Measurements from ENCODE around the gene ALAS1. TPM values are rescaled to one million over a fixed set of nuclear protein-coding genes. Genes with fewer than 3 reads are reported as not detected.

Gene ALAS1
- total RNA-seq, 1 experiment from 2014 or later, result 89.4 TPM

DNA sequence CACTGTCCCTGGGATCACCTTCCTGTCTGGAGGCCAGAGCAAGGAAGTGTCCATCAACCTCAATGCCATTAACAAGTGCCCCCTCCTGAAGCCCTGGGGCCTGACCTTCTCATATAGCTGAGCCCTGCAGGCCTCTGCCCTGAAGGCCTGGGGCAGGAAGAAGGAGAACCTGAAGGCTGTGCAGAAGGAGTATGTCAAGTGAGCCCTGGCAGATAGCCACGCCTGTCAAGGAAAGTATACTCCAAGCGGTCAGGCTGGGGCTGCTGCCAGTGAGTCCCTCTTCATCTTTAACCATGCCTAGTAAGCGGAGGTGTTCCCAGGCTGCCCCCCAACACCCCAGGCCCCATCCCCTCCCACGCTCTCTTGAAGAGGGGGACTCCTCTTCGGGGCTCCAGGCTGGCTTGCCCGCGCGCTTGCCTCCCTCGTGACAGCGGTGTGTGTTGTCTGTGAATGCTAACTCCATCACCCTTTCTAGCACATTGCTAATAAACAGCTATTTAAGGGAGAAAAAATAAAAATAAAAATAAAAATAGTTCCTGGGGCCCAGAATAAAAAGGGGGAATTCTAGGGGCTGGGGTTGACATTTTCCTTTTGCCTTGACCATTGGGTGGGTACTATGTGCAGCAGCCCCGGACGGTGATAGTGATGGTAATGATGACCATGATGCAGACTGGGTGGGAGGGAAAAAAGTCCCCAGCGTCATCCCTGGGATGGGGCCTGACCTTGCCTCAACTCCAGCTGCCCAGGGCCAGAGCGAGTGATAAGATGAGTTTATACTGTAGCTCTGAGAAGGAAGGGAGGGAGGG is 3.3 kb upstream of the ALAS1 start:
- no TSS peak for BruUV-seq (replicated peaks)
- H3K27ac ChIP-seq (ENCODE audit: low read length), result no peak overlapping the region
- TF ChIP-seq, protein P1, sequence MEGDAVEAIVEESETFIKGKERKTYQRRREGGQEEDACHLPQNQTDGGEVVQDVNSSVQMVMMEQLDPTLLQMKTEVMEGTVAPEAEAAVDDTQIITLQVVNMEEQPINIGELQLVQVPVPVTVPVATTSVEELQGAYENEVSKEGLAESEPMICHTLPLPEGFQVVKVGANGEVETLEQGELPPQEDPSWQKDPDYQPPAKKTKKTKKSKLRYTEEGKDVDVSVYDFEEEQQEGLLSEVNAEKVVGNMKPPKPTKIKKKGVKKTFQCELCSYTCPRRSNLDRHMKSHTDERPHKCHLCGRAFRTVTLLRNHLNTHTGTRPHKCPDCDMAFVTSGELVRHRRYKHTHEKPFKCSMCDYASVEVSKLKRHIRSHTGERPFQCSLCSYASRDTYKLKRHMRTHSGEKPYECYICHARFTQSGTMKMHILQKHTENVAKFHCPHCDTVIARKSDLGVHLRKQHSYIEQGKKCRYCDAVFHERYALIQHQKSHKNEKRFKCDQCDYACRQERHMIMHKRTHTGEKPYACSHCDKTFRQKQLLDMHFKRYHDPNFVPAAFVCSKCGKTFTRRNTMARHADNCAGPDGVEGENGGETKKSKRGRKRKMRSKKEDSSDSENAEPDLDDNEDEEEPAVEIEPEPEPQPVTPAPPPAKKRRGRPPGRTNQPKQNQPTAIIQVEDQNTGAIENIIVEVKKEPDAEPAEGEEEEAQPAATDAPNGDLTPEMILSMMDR (IDR thresholded peaks at IDR 0.05), result no peak
- no peak for TF ChIP-seq POLR2AphosphoS5 (IDR thresholded peaks at IDR 0.05; ENCODE audit: low read depth, low read length)
- TF ChIP-seq, protein P2, sequence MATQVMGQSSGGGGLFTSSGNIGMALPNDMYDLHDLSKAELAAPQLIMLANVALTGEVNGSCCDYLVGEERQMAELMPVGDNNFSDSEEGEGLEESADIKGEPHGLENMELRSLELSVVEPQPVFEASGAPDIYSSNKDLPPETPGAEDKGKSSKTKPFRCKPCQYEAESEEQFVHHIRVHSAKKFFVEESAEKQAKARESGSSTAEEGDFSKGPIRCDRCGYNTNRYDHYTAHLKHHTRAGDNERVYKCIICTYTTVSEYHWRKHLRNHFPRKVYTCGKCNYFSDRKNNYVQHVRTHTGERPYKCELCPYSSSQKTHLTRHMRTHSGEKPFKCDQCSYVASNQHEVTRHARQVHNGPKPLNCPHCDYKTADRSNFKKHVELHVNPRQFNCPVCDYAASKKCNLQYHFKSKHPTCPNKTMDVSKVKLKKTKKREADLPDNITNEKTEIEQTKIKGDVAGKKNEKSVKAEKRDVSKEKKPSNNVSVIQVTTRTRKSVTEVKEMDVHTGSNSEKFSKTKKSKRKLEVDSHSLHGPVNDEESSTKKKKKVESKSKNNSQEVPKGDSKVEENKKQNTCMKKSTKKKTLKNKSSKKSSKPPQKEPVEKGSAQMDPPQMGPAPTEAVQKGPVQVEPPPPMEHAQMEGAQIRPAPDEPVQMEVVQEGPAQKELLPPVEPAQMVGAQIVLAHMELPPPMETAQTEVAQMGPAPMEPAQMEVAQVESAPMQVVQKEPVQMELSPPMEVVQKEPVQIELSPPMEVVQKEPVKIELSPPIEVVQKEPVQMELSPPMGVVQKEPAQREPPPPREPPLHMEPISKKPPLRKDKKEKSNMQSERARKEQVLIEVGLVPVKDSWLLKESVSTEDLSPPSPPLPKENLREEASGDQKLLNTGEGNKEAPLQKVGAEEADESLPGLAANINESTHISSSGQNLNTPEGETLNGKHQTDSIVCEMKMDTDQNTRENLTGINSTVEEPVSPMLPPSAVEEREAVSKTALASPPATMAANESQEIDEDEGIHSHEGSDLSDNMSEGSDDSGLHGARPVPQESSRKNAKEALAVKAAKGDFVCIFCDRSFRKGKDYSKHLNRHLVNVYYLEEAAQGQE (IDR thresholded peaks at IDR 0.05; ENCODE audit: insufficient read depth in 1 of 2, low read depth in 2 of 2, low read length in 1 of 2), result no peak
- no peak for TF ChIP-seq SIN3A (IDR thresholded peaks at IDR 0.05; ENCODE audit: borderline replicate concordance, insufficient read depth, low read depth, low read length)
- TF ChIP-seq TCF7L2 (IDR thresholded peaks at IDR 0.05; ENCODE audit: low read depth, low read length), result no peak
- no peak for DNase-seq (ENCODE audit: low read depth, low spot score)
- ChIA-PET CTCF (no interaction called here), POLR2A (no interaction called here)
- H3K4me3 ChIP-seq (ENCODE audit: low read depth in 2 of 2, low read length in 2 of 2), result no peak overlapping the region
- intact Hi-C loops (cut with micrococcal nuclease; ENCODE audit: unreplicated experiment) (no loop called here), in situ Hi-C loops (cut with HindIII; ENCODE audit: low pct_unique_long_range_greater_than_20kb, low sequenced_read_pairs) (no loop called here)
- H3K9me3 ChIP-seq (ENCODE audit: control insufficient read depth, insufficient read depth, low read depth, low read length), result no peaks in the 10 kb centered on the region
- peaks cover 14% of the 10 kb centered on the region for H3K4me1 ChIP-seq (ENCODE audit: control insufficient read depth, insufficient read depth, low read length)
- no peaks in the 10 kb centered on the region; the same call in 1 of the 2 replicates for H3K36me3 ChIP-seq (ENCODE audit: control insufficient read depth, insufficient read depth, low read length)
- no peaks in the 10 kb centered on the region for H3K27me3 ChIP-seq (ENCODE audit: control insufficient read depth, insufficient read depth, low read length)
- no peak for ATAC-seq

- intact Hi-C loops (cut with micrococcal nuclease; ENCODE audit: unreplicated experiment), result no loop called here
- no peaks in the 10 kb centered on the region for H3K9me3 ChIP-seq (ENCODE audit: control insufficient read depth, insufficient read depth, low read depth, low read length)
- no peak for ATAC-seq
Measured at GRCh38 chr3:52195291-52195597, 2.7 kb upstream of the ALAS1 start.

More at GRCh38 chr3:52195291-52195597, 2.7 kb upstream of the ALAS1 start:
- TF ChIP-seq TCF7L2 (IDR thresholded peaks at IDR 0.05; ENCODE audit: low read depth, low read length) (no peak), POLR2AphosphoS5 (IDR thresholded peaks at IDR 0.05; ENCODE audit: low read depth, low read length) (no peak), SIN3A (IDR thresholded peaks at IDR 0.05; ENCODE audit: borderline replicate concordance, insufficient read depth, low read depth, low read length) (no peak)
- TF ChIP-seq, protein P2 (IDR thresholded peaks at IDR 0.05; ENCODE audit: insufficient read depth in 1 of 2, low read depth in 2 of 2, low read length in 1 of 2), result no peak
- TF ChIP-seq, protein P1 (IDR thresholded peaks at IDR 0.05), result no peak
- Histone ChIP-seq H3K4me1 (ENCODE audit: control insufficient read depth, insufficient read depth, low read length) (peaks cover 14% of the 10 kb centered on the region), H3K27me3 (ENCODE audit: control insufficient read depth, insufficient read depth, low read length) (no peaks in the 10 kb centered on the region), H3K4me3 (ENCODE audit: low read depth in 2 of 2, low read length in 2 of 2) (no peak overlapping the region), H3K27ac (ENCODE audit: low read length) (no peak overlapping the region), H3K36me3 (ENCODE audit: control insufficient read depth, insufficient read depth, low read length) (no peaks in the 10 kb centered on the region; the same call in 1 of the 2 replicates)
- POLR2A ChIA-PET, result no interaction called here
- in situ Hi-C loops (cut with HindIII; ENCODE audit: low pct_unique_long_range_greater_than_20kb, low sequenced_read_pairs), result no loop called here
- CTCF ChIA-PET, result no interaction called here
- no TSS peak for BruUV-seq (replicated peaks)
- no peak for DNase-seq (ENCODE audit: low read depth, low spot score)
